C4-2B (cell line): ENCODE data around the gene UGT1A7.

ENCODE experiments used
- H3K27ac ChIP-seq: fragments of 450-650 bp; 2 replicates; pipeline ENCODE4 v1.5.1; 2017
- ZFX ChIP-seq: fragments of 450-650 bp; IDR thresholded peaks from 2 replicates; pipeline ENCODE4 v1.6.1; 2017
- TF ChIP-seq, protein P1 (sequence below): fragments of 450-650 bp; conservative IDR thresholded peaks from 2 replicates; pipeline ENCODE4 v1.5.1; 2017; ENCODE audit warnings: mild to moderate bottlenecking

Gene UGT1A7

DNA sequence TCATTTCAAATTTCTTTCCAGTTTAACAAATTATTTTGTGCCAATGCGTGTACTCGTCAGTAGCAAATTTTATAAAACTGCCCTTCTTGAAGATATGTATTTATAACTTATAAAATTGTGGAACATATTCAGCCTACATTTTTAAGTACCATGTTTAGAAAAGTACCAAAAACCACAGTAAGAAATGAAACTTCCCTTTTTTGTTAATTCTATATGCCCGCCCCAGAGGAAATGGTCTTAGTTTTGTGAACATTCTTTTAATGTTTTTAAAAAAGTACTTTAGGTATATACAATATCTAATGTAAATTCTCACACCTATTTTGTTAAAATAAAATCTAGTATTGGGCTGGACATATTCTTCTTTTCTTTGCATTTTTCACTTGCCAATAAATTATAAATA, 8.8 kb upstream of the UGT1A7 start:
- TF ChIP-seq, protein P1, sequence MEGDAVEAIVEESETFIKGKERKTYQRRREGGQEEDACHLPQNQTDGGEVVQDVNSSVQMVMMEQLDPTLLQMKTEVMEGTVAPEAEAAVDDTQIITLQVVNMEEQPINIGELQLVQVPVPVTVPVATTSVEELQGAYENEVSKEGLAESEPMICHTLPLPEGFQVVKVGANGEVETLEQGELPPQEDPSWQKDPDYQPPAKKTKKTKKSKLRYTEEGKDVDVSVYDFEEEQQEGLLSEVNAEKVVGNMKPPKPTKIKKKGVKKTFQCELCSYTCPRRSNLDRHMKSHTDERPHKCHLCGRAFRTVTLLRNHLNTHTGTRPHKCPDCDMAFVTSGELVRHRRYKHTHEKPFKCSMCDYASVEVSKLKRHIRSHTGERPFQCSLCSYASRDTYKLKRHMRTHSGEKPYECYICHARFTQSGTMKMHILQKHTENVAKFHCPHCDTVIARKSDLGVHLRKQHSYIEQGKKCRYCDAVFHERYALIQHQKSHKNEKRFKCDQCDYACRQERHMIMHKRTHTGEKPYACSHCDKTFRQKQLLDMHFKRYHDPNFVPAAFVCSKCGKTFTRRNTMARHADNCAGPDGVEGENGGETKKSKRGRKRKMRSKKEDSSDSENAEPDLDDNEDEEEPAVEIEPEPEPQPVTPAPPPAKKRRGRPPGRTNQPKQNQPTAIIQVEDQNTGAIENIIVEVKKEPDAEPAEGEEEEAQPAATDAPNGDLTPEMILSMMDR: no peak
- no peak for TF ChIP-seq ZFX
- H3K27ac ChIP-seq: no peak overlapping the region

DNA sequence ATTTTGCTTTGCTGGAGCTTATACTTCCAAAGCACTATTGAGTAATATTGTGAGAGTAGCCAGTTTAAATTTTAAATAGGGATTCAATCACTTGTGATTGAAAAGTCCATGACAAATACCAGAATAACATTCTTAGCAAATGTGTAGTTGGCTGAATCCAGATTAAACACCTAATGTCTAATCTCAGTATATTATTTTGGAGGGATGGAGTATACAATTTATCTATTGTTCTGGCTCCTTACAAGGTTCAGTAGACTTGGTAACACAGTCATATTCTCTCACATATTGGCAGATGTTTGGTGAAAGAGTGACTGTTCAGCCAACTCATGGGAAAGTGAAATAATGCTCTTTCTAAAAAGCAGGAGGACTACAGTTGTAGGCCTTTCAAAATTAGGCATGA, 7.8 kb upstream of the UGT1A7 start:
- TF ChIP-seq, protein P1: no peak
- TF ChIP-seq ZFX: no peak
- H3K27ac ChIP-seq: no peak overlapping the region

DNA sequence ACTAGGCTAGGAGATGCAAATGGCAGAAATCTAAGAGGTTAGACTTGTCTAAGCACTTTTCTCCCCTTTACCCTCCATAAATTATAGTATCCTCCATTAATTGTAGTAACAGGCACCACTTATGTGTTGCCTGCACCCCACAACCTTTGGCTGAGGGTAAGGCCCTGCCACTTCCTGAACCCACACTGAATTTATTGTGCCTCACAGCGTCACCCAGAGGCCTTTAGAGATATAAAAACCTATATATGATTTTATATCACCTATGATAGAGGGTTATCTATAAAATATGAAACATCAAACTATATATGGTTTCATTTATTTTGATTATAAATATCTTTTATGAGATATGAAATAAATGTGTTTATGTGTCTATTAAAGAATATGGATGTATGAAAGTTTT, 7.4 kb upstream of the UGT1A7 start:
- TF ChIP-seq ZFX: no peak
- TF ChIP-seq, protein P1: no peak
- no peak overlapping the region for H3K27ac ChIP-seq

DNA sequence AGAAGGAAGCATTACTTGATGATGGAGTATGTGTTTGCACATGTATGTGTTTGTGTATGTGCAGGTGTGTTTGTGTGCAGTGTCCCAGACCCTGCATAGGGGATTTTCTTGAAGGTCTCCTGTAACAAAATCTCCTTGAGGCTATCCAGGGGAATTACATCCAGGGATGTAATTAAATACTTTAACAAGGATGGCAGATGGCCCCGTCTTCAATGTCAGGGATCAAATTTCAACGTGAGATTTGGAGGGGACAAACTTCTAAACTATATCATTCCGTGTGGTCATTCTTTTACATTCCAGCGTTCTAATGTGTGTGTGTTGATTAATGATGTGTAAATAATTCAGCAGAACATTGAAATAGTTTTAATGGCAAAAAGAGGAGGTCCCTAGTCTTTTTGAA, 6.7 kb upstream of the UGT1A7 start:
- TF ChIP-seq, protein P1: peak; percentile 37
- no peak for TF ChIP-seq ZFX
- H3K27ac ChIP-seq: no peak overlapping the region

DNA sequence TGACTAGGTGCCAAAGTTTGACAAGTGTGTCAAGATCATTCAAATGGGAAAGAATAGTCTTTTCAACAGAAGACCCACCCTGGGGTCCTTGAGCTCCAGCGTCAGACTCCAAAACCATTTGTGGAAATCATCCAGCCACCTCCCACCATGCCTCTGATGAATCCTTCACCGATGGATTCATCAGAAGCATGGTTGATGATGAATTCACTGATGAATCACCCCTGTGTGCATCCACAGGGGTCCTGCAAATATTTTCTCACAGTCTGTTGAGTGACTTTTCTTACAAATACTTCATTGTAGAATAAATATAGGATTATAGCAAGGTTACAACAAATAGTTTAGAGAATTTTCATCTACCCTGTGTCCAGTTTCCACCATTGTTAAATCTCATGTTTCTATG, 5.7 kb upstream of the UGT1A7 start:
- TF ChIP-seq ZFX: no peak
- TF ChIP-seq, protein P1: no peak
- no peak overlapping the region for H3K27ac ChIP-seq

DNA sequence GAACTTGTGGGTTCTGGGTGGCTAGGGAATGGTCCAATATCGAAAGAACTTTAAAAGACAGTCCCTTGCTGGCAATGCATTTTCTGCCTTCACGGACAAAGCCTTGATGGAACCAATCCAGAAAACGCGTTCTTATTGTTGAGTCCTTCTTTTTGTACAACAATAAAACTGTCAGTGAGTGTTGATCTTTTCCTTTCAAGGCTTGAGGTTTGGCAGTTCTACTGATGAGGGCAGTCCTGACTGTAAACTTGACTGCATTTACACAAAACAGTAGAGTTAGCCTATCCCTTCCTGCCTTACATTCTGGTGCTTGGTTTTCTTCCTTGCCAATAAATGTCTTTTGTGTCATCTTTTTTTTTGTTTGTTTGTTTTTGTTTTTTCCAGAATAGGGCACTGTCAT, 2.5 kb upstream of the UGT1A7 start:
- no peak for TF ChIP-seq ZFX
- TF ChIP-seq, protein P1: no peak
- no peak overlapping the region for H3K27ac ChIP-seq

DNA sequence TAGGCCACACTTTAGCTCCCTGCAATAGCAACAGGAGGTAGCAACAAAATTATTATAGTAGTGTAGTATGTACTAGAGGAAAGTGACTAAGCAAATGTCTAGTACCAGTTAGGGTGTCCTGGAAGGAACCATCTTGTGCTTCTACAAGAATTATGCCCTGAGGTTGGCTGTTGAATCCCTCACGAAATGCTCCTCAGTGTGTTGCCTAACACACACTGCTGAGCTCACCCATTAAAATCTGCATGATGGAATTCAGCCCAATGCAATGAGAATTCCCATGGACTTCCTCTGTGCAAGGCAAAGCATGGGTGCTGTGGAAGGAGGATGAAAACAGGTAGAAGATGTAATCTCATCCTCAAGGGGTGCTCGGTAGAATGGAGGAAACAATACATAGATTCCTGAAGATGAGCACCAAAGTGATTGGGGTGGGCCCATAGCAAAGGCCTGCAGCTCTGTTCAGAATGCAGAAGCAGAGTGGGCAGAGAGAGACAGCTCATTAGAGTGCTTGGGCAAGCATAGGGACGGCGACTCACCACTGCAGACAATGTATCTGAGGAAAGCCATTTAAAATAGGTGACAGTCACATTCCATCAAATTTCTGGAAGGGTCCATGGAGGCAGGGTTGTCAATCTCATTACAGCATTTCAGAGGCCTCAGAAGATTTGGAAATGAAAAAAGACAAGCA, 1.2 kb upstream of the UGT1A7 start:
- H3K27ac ChIP-seq: no peak overlapping the region
- TF ChIP-seq, protein P1: no peak
- no peak for TF ChIP-seq ZFX
